ENCODE measurements around the gene UNC93B1. TPM values are rescaled to one million over a fixed set of nuclear protein-coding genes. Genes with fewer than 3 reads are reported as not detected.

The UNC93B1 gene
- total RNA-seq, 1 experiment from 2014 or later = 75.5 TPM

GRCh38 chr11:68033708-68034045, 29.8 kb upstream of the UNC93B1 start:
- no peak for DNase-seq
- peaks cover 37% of the 10 kb centered on the region for H3K79me2 ChIP-seq (ENCODE audit: low read depth)
- no peaks in the 10 kb centered on the region for H3K27me3 ChIP-seq (ENCODE audit: insufficient read depth, low read depth)
- H3K4me2 ChIP-seq = no peak overlapping the region
- no TSS peak for BruUV-seq (replicated peaks)
- ChIA-PET CTCF (no interaction called here), POLR2A (ENCODE audit: unreplicated experiment) (no interaction called here)
- no peaks in the 10 kb centered on the region for H4K20me1 ChIP-seq (ENCODE audit: insufficient read depth)
- TF ChIP-seq EZH2 (IDR thresholded peaks at IDR 0.05; ENCODE audit: low read depth) (no peak), CTCF (conservative IDR thresholded peaks at IDR 0.05) (no peak)
- H3K36me3 ChIP-seq (ENCODE audit: low read depth) = peaks cover 7% of the 10 kb centered on the region; the same call in 1 of the 2 replicates
- no peak overlapping the region for H3K4me3 ChIP-seq
- intact Hi-C loops (cut with micrococcal nuclease; ENCODE audit: unreplicated experiment) = no loop called here
- H3K9me3 ChIP-seq (ENCODE audit: insufficient read depth, low read depth) = no peaks in the 10 kb centered on the region
- H2AFZ ChIP-seq = no peak overlapping the region
- H3F3A ChIP-seq (ENCODE audit: insufficient read depth, low read depth) = peaks cover 59% of the 10 kb centered on the region
- peaks cover 30% of the 10 kb centered on the region for H3K4me1 ChIP-seq (replicated peaks; ENCODE audit: insufficient read depth)
- H3K27ac ChIP-seq = no peak overlapping the region
- H3K9me2 ChIP-seq (ENCODE audit: insufficient read depth) = no peaks in the 10 kb centered on the region

GRCh38 chr11:68032997-68033707, 29.3 kb upstream of the UNC93B1 start:
- H3K4me1 ChIP-seq (replicated peaks; ENCODE audit: insufficient read depth) = peaks cover 30% of the 10 kb centered on the region
- peaks cover 39% of the 10 kb centered on the region for H3K79me2 ChIP-seq (ENCODE audit: low read depth)
- BruUV-seq (replicated peaks) = no TSS peak
- H3K4me3 ChIP-seq = no peak overlapping the region
- no peak for TF ChIP-seq EZH2 (IDR thresholded peaks at IDR 0.05; ENCODE audit: low read depth)
- no peak for TF ChIP-seq CTCF (conservative IDR thresholded peaks at IDR 0.05)
- DNase-seq = no peak
- no peaks in the 10 kb centered on the region for H3K9me2 ChIP-seq (ENCODE audit: insufficient read depth)
- no peak overlapping the region for H3K4me2 ChIP-seq
- H3K36me3 ChIP-seq (ENCODE audit: low read depth) = peaks cover 7% of the 10 kb centered on the region; the same call in 1 of the 2 replicates
- ChIA-PET CTCF (no interaction called here), POLR2A (ENCODE audit: unreplicated experiment) (no interaction called here)
- H3F3A ChIP-seq (ENCODE audit: insufficient read depth, low read depth) = peaks cover 61% of the 10 kb centered on the region
- intact Hi-C loops (cut with micrococcal nuclease; ENCODE audit: unreplicated experiment) = no loop called here
- H3K27me3 ChIP-seq (ENCODE audit: insufficient read depth, low read depth) = no peaks in the 10 kb centered on the region
- H2AFZ ChIP-seq = no peak overlapping the region
- no peaks in the 10 kb centered on the region for H4K20me1 ChIP-seq (ENCODE audit: insufficient read depth)
- no peaks in the 10 kb centered on the region for H3K9me3 ChIP-seq (ENCODE audit: insufficient read depth, low read depth)
- H3K27ac ChIP-seq = no peak overlapping the region

- H4K20me1 ChIP-seq (ENCODE audit: insufficient read depth) = no peaks in the 10 kb centered on the region
- BruUV-seq (replicated peaks) = no TSS peak
- no peak for DNase-seq
- H3K36me3 ChIP-seq (ENCODE audit: low read depth) = peaks cover 7% of the 10 kb centered on the region; the same call in 1 of the 2 replicates
- H3K4me3 ChIP-seq = peak overlapping the region; percentile 91; the same call in 1 of the 2 replicates
- intact Hi-C loops (cut with micrococcal nuclease; ENCODE audit: unreplicated experiment) = no loop called here
- CTCF ChIA-PET = no interaction called here
- POLR2A ChIA-PET (ENCODE audit: unreplicated experiment) = no interaction called here
- H3K9me3 ChIP-seq (ENCODE audit: insufficient read depth, low read depth) = no peaks in the 10 kb centered on the region
- H3F3A ChIP-seq (ENCODE audit: insufficient read depth, low read depth) = peaks cover 50% of the 10 kb centered on the region
- H3K4me1 ChIP-seq (replicated peaks; ENCODE audit: insufficient read depth) = peaks cover 36% of the 10 kb centered on the region
- peaks cover 47% of the 10 kb centered on the region for H3K79me2 ChIP-seq (ENCODE audit: low read depth)
- H3K27me3 ChIP-seq (ENCODE audit: insufficient read depth, low read depth) = no peaks in the 10 kb centered on the region
- H2AFZ ChIP-seq = no peak overlapping the region
- peak overlapping the region; percentile 83 for H3K4me2 ChIP-seq
- H3K27ac ChIP-seq = no peak overlapping the region
- TF ChIP-seq EZH2 (IDR thresholded peaks at IDR 0.05; ENCODE audit: low read depth) (no peak), CTCF (conservative IDR thresholded peaks at IDR 0.05) (no peak)
- H3K9me2 ChIP-seq (ENCODE audit: insufficient read depth) = no peaks in the 10 kb centered on the region
These were observed 28.1 kb upstream of the UNC93B1 start for GRCh38 chr11:68032003-68032402.

Data from PC-9 (cell line).